Sigmoid colon (tissue), 7 donors: ENCODE data around the gene AACS. TPM values are rescaled to one million over a fixed set of nuclear protein-coding genes. Genes with fewer than 3 reads are reported as not detected.

Source experiments
- DNase-seq: peaks from one replicate; pipeline ENCODE4 v3.0.0-alpha.2; 2019
- H3K27ac ChIP-seq, 4 donors: fragments of 200-600 bp; sonication (generic); one replicate each; pipeline ENCODE4 v1.5.1; 2016 to 2019; ENCODE audit warnings: mild to moderate bottlenecking in 1 of 4
- H3K27me3 ChIP-seq, 3 donors: fragments of 200-600 bp; sonication (generic); one replicate each; pipeline ENCODE4 v1.5.1; 2019; ENCODE audit warnings: mild to moderate bottlenecking in 1 of 3
- H3K36me3 ChIP-seq, 4 donors: fragments of 200-600 bp; sonication (generic); one replicate each; pipeline ENCODE4 v1.5.1; 2016 to 2019
- H3K4me1 ChIP-seq, 4 donors: fragments of 200-600 bp; sonication (generic); one replicate each; pipeline ENCODE4 v1.5.1; 2017 to 2019
- H3K4me3 ChIP-seq, 4 donors: fragments of 200-600 bp; sonication (generic); one replicate each; pipeline ENCODE4 v1.5.1; 2017 to 2019; ENCODE audit warnings: mild to moderate bottlenecking in 2 of 4, moderate library complexity in 1 of 4
- H3K9me3 ChIP-seq, 4 donors: fragments of 200-600 bp in 3 of 4; sonication (generic) in 3 of 4; one replicate each; pipeline versions ENCODE4 v1.5.1 to v1.6.1; 2013 to 2019
- EP300 ChIP-seq, 4 donors: sonication (generic); formaldehyde crosslinking; IDR thresholded peaks; one replicate each; pipeline ENCODE4 v1.6.1; 2017; ENCODE audit warnings: antibody characterized with exemption in 4 of 4
- POLR2A ChIP-seq, 2 donors: fragments of 450-650 bp; IDR thresholded peaks; one replicate each; pipeline ENCODE4 v1.6.1; 2016; ENCODE audit warnings: antibody characterized with exemption in 2 of 2, mild to moderate bottlenecking in 2 of 2, moderate library complexity in 2 of 2
- POLR2AphosphoS5 ChIP-seq, 4 donors: sonication (generic); formaldehyde crosslinking; IDR thresholded peaks; one replicate each; pipeline ENCODE4 v1.6.1; 2017; ENCODE audit warnings: antibody characterized with exemption in 4 of 4
- WGBS, 2 donors: extraction: QIAGEN DNeasy Blood & Tissue Kit; methylation state at CpG; one replicate each; pipeline ENCODE4 v1.1.7; 2013; 5-methylcytosine and 5-hydroxymethylcytosine counted together
- intact Hi-C: fragments of 100-400 bp; cut with DNase I; formaldehyde crosslinking; loops from one replicate; pipeline ENCODE4 v1.15.1; 2023
- polyA plus RNA-seq, 3 donors: library from polyadenylated mRNA; stranded (reverse); fragments of 200-250 nt; gene quantifications; one replicate each; pipeline ENCODE4 v1.2.3, GENCODE V29; 2013
- total RNA-seq, 4 donors: library from RNA; depleted of rRNA; stranded (reverse); fragments of >200 nt; gene quantifications; one replicate each; pipeline ENCODE4 v1.1.0, GENCODE V29; 2016
- TF ChIP-seq, protein P1 (sequence below), 4 experiments: fragments of 450-650 bp in 3 of 4; fragments of 200-600 bp in 1 of 4; IDR thresholded peaks; one replicate each; pipeline ENCODE4 v1.5.1; 2016 to 2019; ENCODE audit warnings: antibody characterized with exemption in 4 of 4, mild to moderate bottlenecking in 3 of 4, moderate library complexity in 2 of 4
- donor health status: healthy with polysubstance abuse.
- donor health status: Bipolar disorder and iron deficiency.
- donor health status: healthy.

The AACS gene
- total and polyA plus RNA-seq, 7 donors: 8.1 to 38.0 (median 12.7) TPM

DNA sequence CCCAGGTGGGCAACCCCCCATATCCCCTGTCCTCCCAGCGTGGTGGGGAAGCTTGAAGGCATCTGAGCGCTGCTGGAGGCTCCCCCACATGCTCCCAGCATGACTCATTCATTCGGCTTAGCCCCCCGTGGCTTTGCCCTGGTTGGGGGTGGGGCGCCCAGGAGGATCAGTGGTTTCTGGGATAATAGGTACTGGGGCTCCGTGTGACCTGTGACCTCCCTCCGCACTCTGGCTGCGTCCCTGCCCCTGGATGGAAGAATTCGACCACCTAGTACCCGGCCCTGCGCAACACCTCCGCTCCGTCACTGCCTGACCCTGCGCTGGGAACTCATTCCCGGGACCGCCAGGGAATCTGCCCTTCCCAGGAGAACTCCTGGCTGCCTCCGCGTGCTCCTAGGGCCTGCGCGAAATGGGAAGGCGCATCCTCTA, 120.1 kb downstream of the AACS start:
- intact Hi-C loops: no loop called here
- Histone ChIP-seq H3K36me3 (no peaks in the 10 kb centered on the region), H3K4me1 (peaks cover 0 to 29% (median 26%) of the 10 kb centered on the region in 4 donors), H3K27ac (no peak overlapping the region), H3K4me3 (peak overlapping the region in 3 of 4 donors; percentile 37 to 48 (median 42)), H3K9me3 (no peaks in the 10 kb centered on the region), H3K27me3 (peaks cover 20 to 54% (median 35%) of the 10 kb centered on the region in 3 donors)
- 9 to 13% methylated on average over 21 of the region's 21 CpGs for WGBS, 2 donors
- no peak for TF ChIP-seq EP300 (IDR thresholded peaks at IDR 0.05)
- no peak for TF ChIP-seq POLR2A (IDR thresholded peaks at IDR 0.05)
- TF ChIP-seq POLR2AphosphoS5 (IDR thresholded peaks at IDR 0.05): no peak
- TF ChIP-seq, protein P1, sequence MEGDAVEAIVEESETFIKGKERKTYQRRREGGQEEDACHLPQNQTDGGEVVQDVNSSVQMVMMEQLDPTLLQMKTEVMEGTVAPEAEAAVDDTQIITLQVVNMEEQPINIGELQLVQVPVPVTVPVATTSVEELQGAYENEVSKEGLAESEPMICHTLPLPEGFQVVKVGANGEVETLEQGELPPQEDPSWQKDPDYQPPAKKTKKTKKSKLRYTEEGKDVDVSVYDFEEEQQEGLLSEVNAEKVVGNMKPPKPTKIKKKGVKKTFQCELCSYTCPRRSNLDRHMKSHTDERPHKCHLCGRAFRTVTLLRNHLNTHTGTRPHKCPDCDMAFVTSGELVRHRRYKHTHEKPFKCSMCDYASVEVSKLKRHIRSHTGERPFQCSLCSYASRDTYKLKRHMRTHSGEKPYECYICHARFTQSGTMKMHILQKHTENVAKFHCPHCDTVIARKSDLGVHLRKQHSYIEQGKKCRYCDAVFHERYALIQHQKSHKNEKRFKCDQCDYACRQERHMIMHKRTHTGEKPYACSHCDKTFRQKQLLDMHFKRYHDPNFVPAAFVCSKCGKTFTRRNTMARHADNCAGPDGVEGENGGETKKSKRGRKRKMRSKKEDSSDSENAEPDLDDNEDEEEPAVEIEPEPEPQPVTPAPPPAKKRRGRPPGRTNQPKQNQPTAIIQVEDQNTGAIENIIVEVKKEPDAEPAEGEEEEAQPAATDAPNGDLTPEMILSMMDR (IDR thresholded peaks at IDR 0.05): no peak
- no peak for DNase-seq

DNA sequence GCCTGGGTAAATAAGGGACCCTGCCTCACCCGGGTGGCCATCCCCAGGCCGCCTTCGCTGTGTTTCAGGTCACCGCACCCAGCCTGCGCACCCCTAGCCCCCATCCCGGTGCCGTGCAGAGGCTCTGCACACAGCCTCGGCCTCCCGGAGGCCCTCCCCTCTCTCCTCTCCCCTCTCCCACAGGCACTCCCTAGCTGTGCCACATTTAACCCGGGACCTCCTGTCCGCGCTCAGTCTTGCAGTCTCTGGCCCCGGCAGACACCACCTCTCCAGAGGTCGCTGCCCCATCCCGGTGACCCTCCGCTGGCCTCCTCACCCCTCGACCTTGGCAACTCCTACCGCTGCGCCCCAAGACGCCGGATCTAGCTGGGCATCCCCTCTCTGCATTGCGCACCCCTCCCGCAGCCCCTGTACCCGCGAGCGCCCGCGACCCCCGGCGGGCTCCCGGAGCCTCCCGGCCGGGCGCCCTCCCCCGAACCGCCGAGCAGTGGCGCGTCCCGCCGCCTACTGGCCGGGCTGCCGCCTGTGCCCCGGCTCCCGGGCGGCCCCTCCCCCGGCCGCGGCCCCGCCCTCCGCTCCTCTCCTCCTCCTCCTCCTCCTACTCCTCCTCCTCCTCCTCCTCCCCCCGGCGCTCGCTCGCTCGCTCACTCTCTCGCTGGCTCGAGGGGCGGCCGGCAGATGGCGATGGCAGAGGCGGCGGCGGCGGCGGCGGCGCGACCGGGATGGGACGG, 120.7 kb downstream of the AACS start, which contains the start of gene TMEM132B:
TMEM132B (plus strand) TSS at position 647 of the 731 bp plus-strand sequence.
- Histone ChIP-seq H3K4me1 (peaks cover 0 to 29% (median 26%) of the 10 kb centered on the region in 4 donors), H3K36me3 (no peaks in the 10 kb centered on the region), H3K27me3 (peaks cover 20 to 52% (median 36%) of the 10 kb centered on the region in 3 donors), H3K9me3 (no peaks in the 10 kb centered on the region), H3K27ac (no peak within 1 kb of the TSS), H3K4me3 (peak within 1 kb of the TSS; percentile 17 to 48 (median 40))
- 2% methylated on average over 71 of the region's 71 CpGs for WGBS, 2 donors
- intact Hi-C loops: no loop called here
- DNase-seq: peak; percentile 77
- TF ChIP-seq POLR2A (IDR thresholded peaks at IDR 0.05) (no peak), POLR2AphosphoS5 (IDR thresholded peaks at IDR 0.05) (peak in 2 of 4 donors; percentile 12 to 36), EP300 (IDR thresholded peaks at IDR 0.05) (no peak)
- TF ChIP-seq, protein P1 (IDR thresholded peaks at IDR 0.05): peak in 2 of 4 experiments; percentile 23 to 28

DNA sequence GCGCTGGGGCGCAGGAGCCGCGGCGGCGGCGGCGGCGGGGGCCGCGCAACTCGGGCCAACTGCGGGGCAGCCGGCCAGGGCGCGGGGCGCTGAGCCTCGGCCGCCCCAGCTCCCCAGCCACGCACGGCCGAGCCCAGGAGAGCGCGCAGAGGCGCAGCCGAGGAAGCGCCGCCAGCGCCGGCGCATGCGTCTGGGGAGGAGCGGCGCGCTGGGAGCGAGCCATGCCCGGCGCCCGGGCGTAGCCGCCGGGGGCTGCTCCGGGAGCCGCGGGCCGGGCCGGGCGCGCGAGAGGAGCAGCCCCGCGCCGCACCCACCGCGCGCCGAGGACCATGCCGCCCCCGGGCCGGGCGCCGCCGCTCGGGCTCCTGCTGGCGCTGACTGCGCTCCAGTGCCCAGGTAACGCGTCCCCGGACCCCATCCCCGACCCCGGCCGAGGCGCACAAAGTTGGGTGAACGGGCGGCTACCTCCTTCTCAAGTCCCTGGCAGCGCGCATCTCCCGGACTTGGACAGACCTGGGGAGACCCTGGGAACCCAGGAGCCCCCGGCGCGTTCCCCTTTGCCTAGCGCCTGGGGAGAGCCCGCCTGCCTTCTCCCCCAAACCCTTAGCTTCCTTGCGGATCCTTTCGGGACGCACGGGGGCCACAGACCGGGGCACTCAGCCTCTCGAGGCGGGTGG, 121.4 kb downstream of the AACS start:
- DNase-seq: no peak
- no peaks in the 10 kb centered on the region for H3K9me3 ChIP-seq
- no peak for TF ChIP-seq EP300 (IDR thresholded peaks at IDR 0.05)
- TF ChIP-seq POLR2AphosphoS5 (IDR thresholded peaks at IDR 0.05): no peak
- TF ChIP-seq, protein P1 (IDR thresholded peaks at IDR 0.05): no peak
- TF ChIP-seq POLR2A (IDR thresholded peaks at IDR 0.05): no peak
- no peaks in the 10 kb centered on the region for H3K36me3 ChIP-seq
- intact Hi-C loops: no loop called here
- WGBS, 2 donors: 1% methylated on average over 90 of the region's 90 CpGs
- H3K27ac ChIP-seq: no peak overlapping the region
- peak overlapping the region; percentile 17 to 48 (median 40) for H3K4me3 ChIP-seq
- peaks cover 0 to 29% (median 26%) of the 10 kb centered on the region in 4 donors for H3K4me1 ChIP-seq
- peaks cover 20 to 53% (median 43%) of the 10 kb centered on the region in 3 donors for H3K27me3 ChIP-seq

DNA sequence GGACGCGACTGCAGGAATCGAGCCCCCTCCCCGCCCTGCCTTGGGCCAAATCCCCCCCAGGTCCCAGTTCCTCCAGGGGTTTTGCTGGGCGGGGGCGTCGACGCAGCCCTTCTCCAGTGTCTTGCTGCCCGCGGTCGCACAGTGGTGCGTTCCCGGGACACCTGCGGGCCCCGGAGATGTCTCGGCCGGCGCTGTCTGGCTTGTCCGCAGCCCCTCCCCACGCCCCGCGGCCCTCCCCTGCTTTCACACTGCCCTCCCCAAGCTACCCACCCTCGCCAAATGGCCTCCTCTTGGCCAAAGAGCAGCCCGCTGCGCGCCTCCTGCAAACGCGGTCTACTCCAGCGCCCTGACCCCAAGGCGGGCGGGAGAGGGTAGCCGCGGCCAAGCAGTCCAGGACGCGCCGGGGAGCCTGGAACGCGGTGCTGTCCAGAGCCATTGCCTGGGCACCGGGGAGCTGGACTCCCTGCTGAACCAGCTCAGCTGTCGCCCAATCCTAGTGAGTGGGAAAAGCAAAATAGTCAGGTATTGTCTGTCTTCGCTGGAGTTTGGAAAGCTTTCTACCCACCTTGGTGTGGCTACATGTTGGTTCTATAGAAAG, 122.0 kb downstream of the AACS start:
- no peak for DNase-seq
- peak overlapping the region; percentile 17 to 48 (median 40) for H3K4me3 ChIP-seq
- peaks cover 21 to 58% (median 46%) of the 10 kb centered on the region in 3 donors for H3K27me3 ChIP-seq
- no peak overlapping the region for H3K27ac ChIP-seq
- H3K4me1 ChIP-seq: peaks cover 0 to 29% (median 26%) of the 10 kb centered on the region in 4 donors
- TF ChIP-seq EP300 (IDR thresholded peaks at IDR 0.05) (no peak), POLR2A (IDR thresholded peaks at IDR 0.05) (no peak), POLR2AphosphoS5 (IDR thresholded peaks at IDR 0.05) (no peak)
- TF ChIP-seq, protein P1 (IDR thresholded peaks at IDR 0.05): no peak
- intact Hi-C loops: no loop called here
- no peaks in the 10 kb centered on the region for H3K9me3 ChIP-seq
- H3K36me3 ChIP-seq: no peaks in the 10 kb centered on the region
- WGBS, 2 donors: 1 to 2% methylated on average over 41 of the region's 41 CpGs
